Nephron progenitor cell (in vitro differentiated cells): Measurements from ENCODE around the gene DES.

Source experiments
- DNase-seq: peaks from one replicate; pipeline ENCODE4 v3.0.0; 2021
- H3K27ac Mint-ChIP-seq: 2 replicates; pipeline ENCODE4 v1.8.0; 2021; ENCODE audit warnings: mild to moderate bottlenecking, moderate library complexity, mixed read lengths
- H3K27me3 Mint-ChIP-seq: 2 replicates; pipeline ENCODE4 v1.8.0; 2021; ENCODE audit warnings: mild to moderate bottlenecking, low read depth, mixed read lengths; ENCODE audit not compliant: poor library complexity
- H3K36me3 Mint-ChIP-seq: 2 replicates; pipeline ENCODE4 v1.8.0; 2021; ENCODE audit warnings: low read depth, mixed read lengths
- H3K4me1 Mint-ChIP-seq: 2 replicates; pipeline ENCODE4 v1.8.0; 2021; ENCODE audit warnings: mixed read lengths
- H3K4me3 Mint-ChIP-seq: 2 replicates; pipeline ENCODE4 v1.8.0; 2021; ENCODE audit warnings: mild to moderate bottlenecking, moderate library complexity, mixed read lengths
- H3K9me3 Mint-ChIP-seq: 2 replicates; pipeline ENCODE4 v1.8.0; 2021; ENCODE audit warnings: mild to moderate bottlenecking, moderate library complexity, mixed read lengths
- TF ChIP-seq, protein P1 (sequence below): fragments of 200-600 bp; sonication (generic); IDR thresholded peaks from 2 replicates; pipeline ENCODE4 v1.5.0; 2021; ENCODE audit warnings: antibody characterized with exemption

DES gene

DNA sequence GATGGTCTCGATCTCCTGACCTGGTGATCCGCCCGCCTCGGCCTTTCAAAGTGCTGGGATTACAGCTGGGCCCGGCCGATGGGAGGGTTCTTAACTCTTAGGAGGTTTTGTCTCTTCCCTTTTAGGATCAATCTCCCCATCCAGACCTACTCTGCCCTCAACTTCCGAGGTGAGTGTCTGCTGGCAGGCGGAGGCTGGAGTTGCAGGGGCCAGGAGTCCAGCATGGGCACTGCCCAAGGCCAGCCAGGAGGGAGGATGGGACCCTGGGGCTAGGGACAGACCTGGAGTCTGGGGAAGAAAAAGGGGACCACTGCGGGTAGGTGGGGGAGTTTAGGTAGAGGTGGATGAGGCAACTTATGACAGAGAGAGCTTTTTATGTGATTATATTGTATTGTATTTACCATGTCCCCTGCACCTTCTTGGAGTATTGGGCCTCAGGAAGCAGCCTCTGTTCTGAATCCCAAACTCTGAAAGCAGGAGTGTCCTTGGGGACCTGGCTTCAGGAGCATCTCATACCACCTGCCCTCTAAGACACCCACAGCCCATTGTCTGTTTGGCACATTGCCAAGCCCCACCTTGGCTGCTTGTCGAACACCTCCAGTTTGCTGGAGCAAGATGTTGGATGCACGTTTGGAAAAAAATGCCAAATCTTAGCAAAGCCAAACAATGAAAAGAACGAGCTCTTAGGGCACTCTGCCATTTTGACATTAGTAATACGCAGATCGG is 5.6 kb downstream of the DES start:
- no peaks in the 10 kb centered on the region for H3K36me3 Mint-ChIP-seq
- no peaks in the 10 kb centered on the region for H3K9me3 Mint-ChIP-seq
- no peak overlapping the region for H3K27ac Mint-ChIP-seq
- TF ChIP-seq, protein P1, sequence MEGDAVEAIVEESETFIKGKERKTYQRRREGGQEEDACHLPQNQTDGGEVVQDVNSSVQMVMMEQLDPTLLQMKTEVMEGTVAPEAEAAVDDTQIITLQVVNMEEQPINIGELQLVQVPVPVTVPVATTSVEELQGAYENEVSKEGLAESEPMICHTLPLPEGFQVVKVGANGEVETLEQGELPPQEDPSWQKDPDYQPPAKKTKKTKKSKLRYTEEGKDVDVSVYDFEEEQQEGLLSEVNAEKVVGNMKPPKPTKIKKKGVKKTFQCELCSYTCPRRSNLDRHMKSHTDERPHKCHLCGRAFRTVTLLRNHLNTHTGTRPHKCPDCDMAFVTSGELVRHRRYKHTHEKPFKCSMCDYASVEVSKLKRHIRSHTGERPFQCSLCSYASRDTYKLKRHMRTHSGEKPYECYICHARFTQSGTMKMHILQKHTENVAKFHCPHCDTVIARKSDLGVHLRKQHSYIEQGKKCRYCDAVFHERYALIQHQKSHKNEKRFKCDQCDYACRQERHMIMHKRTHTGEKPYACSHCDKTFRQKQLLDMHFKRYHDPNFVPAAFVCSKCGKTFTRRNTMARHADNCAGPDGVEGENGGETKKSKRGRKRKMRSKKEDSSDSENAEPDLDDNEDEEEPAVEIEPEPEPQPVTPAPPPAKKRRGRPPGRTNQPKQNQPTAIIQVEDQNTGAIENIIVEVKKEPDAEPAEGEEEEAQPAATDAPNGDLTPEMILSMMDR = no peak
- DNase-seq = no peak
- H3K27me3 Mint-ChIP-seq = peaks cover 25% of the 10 kb centered on the region
- H3K4me3 Mint-ChIP-seq = no peak overlapping the region
- peaks cover 39% of the 10 kb centered on the region for H3K4me1 Mint-ChIP-seq

DNA sequence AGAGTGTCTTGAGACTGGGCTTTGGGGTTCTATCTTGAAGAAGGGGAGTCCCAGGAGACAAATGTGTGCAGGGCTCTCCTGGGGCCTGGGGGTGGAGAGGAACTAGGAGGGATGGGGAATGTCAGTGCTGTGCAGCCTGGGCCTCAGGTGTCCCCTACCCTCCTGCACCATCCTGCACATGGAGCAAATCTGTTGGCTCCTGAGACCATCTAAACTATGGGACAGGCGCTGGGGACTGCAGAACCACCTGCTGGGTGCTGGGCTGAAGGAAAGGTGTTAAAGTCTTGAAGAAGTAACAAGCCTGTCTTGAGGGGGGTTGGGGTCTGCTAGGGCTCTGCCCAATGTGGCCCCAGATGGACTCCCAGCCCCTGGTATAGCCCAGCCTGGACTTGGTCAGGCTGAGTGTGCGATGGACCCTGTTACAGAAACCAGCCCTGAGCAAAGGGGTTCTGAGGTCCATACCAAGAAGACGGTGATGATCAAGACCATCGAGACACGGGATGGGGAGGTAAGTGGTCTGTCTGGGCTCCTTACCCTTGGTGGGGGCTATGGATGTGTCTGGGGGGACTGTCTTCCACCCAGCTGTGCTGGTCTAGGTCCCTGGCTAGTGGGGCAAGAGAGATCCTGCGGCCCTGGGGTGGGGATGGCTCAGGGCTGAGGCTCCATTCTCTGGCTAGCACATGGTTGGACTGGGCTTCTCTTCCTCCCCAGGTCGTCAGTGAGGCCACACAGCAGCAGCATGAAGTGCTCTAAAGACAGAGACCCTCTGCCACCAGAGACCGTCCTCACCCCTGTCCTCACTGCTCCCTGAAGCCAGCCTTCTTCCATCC is 7.3 kb downstream of the DES start:
- TF ChIP-seq, protein P1 = no peak
- H3K4me3 Mint-ChIP-seq = no peak overlapping the region
- H3K27me3 Mint-ChIP-seq = peaks cover 20% of the 10 kb centered on the region
- H3K27ac Mint-ChIP-seq = no peak overlapping the region
- DNase-seq = no peak
- no peaks in the 10 kb centered on the region for H3K9me3 Mint-ChIP-seq
- peaks cover 23% of the 10 kb centered on the region for H3K4me1 Mint-ChIP-seq
- no peaks in the 10 kb centered on the region for H3K36me3 Mint-ChIP-seq

DNA sequence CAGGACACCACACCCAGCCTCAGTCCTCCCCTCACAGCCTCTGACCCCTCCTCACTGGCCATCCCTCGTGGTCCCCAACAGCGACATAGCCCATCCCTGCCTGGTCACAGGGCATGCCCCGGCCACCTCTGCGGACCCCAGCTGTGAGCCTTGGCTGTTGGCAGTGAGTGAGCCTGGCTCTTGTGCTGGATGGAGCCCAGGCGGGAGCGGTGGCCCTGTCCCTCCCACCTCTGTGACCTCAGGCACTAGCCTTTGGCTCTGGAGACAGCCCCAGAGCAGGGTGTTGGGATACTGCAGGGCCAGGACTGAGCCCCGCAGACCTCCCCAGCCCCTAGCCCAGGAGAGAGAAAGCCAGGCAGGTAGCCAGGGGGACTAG is 7.9 kb downstream of the DES start:
- TF ChIP-seq, protein P1 = no peak
- Mint-ChIP-seq H3K9me3 (no peaks in the 10 kb centered on the region), H3K27ac (no peak overlapping the region), H3K4me1 (peaks cover 26% of the 10 kb centered on the region), H3K36me3 (no peaks in the 10 kb centered on the region), H3K27me3 (peaks cover 20% of the 10 kb centered on the region), H3K4me3 (no peak overlapping the region)
- no peak for DNase-seq

DNA sequence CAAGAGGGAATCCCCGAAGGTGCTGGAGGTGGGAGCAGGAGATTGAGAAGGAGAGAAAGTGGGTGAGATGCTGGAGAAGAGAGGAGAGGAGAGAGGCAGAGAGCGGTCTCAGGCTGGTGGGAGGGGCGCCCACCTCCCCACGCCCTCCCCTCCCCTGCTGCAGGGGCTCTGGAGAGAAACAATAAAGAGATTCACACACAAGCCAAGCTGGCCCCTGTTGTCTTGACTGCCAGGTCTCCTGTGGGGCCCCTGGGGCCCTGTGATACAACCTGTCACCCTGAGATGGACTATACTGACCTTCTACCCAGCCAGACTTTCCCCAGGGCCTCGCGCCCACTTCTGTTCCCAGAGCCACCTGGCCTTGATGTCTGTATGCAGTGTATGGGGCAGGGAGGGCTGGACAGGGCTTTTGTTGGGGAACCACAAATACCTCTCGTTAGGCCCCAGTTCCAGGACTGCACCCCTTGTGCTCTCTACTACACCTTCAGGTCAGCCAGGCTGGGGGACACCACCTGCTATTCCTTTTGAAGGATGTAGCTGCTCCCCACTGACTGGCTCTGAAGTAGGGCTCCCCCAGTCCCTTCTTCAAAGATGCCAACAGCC is 8.5 kb downstream of the DES start:
- no peaks in the 10 kb centered on the region for H3K9me3 Mint-ChIP-seq
- no peak for DNase-seq
- H3K27me3 Mint-ChIP-seq = peaks cover 20% of the 10 kb centered on the region
- TF ChIP-seq, protein P1 = no peak
- H3K27ac Mint-ChIP-seq = no peak overlapping the region
- H3K36me3 Mint-ChIP-seq = no peaks in the 10 kb centered on the region
- H3K4me1 Mint-ChIP-seq = peaks cover 29% of the 10 kb centered on the region
- H3K4me3 Mint-ChIP-seq = no peak overlapping the region

DNA sequence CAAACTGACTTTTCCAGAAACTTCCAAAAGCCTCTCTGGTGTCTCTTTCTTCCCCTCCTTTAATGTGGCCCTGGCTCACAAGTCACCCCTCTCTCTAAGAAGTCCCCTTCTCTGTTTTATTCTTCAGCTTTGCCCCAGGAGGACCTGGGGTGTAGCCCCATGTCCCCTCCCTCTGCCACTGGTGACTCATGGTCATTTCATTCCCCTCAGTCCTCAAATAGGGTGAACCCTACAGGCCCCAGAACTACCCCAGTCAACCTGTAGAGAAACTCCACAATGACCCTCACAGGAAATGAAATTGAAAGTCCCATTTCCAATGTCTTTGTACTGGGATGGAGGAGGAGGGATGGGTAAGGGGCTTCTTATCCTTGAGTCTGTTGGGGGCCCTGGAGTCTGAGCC is 10.3 kb downstream of the DES start:
- no peak overlapping the region for H3K4me3 Mint-ChIP-seq
- DNase-seq = no peak
- H3K9me3 Mint-ChIP-seq = no peaks in the 10 kb centered on the region
- peaks cover 29% of the 10 kb centered on the region for H3K4me1 Mint-ChIP-seq
- H3K27ac Mint-ChIP-seq = no peak overlapping the region
- TF ChIP-seq, protein P1 = no peak
- H3K36me3 Mint-ChIP-seq = no peaks in the 10 kb centered on the region
- peaks cover 21% of the 10 kb centered on the region for H3K27me3 Mint-ChIP-seq
